Fibroblast of skin of left biceps (primary cell): ENCODE measurements around the gene PPT2.
A peak's percentile ranks its signal among the peaks of the same experiment; 100 is the strongest.

Experiments used
- DNase-seq, 2 experiments: peaks; one replicate each; pipeline ENCODE4 v3.0.0-alpha.2; 2013; ENCODE audit warnings: low read depth in 2 of 2

The PPT2 gene, protein sequence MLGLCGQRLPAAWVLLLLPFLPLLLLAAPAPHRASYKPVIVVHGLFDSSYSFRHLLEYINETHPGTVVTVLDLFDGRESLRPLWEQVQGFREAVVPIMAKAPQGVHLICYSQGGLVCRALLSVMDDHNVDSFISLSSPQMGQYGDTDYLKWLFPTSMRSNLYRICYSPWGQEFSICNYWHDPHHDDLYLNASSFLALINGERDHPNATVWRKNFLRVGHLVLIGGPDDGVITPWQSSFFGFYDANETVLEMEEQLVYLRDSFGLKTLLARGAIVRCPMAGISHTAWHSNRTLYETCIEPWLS

DNA sequence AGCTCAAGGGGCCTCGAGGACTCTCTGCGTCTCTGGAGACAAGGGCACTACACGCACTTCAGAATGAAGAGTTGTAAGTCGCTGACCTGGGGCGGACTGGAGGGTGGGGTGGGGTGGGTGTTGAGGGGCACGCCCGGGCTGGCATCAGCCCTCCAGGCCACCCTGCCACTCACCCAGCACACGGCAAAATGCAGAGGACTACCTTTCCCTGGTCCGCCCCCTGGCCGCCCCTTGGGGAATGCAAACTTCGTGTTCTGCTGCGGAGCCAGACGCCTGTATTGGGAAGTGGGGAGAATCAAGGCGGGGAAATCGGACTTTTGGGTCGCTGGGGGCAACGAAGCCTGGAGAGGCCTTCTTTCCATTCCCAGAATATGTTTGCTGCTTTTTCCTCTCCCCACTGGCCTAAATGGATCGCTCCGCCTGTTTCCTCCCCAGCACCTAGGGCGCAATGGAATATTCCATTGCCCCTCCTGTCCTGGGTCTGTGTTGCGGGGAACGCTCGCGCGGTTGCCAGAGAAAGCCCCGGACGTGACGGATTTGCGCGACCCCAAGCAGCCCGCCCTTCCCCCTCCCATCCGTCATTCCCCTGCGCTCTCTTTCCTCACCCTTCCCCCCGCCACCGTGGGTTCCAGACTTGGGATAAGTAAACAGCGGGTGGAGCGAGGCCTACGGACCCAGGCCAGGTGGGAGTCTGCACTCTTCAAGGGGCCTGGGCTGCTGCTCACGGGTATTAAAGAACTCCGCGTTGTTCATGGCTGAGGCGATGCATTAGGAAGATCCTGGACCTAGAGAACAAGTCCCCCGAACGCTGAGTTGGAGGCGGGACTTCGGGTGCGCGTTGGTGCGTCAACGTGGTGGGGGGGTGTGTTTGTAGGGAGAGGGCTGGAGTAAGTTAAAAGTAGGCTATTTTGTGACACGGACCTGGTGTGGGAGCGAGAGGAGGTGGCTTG lies at the start of gene PPT2:
PPT2 (plus strand) TSS at position 578 of the 950 bp plus-strand sequence. CDS start 454 bp downstream, outside the sequence.
- DNase-seq, result peak; percentile 84 to 86

DNA sequence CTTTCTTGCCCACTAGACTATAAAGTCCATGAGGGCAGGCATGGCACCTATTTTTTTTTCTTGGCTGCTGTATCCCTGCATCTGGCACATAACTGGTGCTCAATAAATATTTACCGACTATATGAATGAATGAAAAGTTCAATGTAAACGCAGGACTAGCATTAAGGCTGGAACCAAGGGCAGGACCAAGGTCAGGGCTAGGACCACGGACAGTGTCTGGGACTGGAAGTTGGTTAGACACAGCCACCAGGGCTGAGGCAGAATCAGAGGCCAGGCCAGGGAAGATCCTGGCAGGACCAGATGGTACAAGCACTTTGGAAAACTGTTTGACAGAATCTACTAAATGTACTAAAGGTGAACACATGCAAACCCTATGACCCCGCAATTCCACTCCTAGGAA lies 48.5 kb upstream of the PPT2 start:
- no peak for DNase-seq

DNA sequence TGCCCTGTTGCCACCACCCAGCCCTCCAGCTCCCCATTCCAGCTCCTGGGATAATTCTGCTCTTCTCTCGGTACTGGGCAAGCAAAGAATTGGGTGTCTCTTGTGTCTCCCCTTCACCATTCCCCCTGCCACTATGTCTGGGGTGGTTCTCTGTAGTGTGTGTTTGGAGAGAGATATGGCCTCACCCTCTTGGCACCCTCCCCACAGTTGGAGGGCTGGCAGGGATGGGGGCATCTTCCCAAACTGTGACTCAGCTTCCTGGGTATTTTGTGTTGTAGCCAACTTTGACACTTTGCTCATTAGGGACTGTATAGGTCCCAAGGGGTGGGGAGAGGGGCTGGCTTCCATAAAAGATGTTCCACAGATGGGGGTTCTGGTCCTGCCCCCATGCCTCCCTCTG lies 46.5 kb upstream of the PPT2 start:
- DNase-seq, result no peak

GRCh38 chr6:32108094-32108627 lies 45.8 kb upstream of the PPT2 start:
- no peak for DNase-seq

DNA sequence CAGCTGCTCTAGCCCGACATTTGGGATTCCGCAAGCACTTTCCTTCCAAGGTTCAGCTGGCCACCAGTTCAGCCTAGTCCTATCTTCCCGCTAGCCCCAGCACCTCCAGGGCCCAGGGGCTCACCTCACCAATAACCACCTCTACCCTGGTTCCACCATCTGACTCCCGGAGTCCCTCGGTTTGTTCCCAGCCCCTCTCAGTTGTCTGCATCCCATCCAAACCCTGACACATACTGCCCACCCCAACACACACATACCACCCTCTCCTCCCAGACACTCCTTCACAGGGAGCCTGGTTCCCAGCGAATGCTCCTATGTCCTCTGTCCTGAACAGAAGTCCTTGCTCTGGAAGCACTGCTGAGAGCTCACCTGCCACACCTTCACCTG lies 45.2 kb upstream of the PPT2 start:
- no peak for DNase-seq

DNA sequence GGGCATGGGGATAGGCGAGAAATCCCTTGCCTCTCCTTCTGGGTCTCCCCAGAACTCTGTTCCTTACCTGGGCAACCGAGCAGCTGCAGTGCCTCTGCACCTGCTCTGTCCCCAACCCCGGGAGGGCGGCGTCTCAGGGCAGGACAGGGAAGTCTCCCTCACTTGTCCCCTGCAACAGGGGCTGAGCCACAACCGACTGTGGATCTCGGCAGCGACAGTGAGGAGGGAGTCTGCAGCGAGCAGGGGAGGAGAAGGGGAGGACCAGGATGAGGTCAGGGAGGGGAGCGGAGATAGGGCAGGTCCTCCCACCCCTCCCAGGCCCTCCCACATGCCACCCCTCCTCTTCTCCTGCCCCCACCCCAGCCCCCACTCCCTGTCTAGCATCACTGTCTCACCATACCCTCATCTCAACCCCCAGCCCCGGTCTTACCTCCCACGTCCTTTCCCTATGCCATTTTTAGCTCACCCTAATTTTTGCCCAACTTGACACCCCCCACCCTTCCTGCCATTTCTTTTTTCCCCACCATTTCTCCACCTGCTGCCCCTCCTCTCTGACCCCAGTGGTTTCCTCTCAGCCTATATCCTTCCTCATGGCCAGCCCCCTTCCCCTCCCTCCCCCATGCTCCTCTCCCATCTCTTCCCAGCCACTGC lies 44.7 kb upstream of the PPT2 start, which contains the start of gene TNXB:
TNXB (minus strand) TSS at position 225 of the 651 bp plus-strand sequence. CDS start 11,140 bp downstream, outside the sequence.
- no peak for DNase-seq

DNA sequence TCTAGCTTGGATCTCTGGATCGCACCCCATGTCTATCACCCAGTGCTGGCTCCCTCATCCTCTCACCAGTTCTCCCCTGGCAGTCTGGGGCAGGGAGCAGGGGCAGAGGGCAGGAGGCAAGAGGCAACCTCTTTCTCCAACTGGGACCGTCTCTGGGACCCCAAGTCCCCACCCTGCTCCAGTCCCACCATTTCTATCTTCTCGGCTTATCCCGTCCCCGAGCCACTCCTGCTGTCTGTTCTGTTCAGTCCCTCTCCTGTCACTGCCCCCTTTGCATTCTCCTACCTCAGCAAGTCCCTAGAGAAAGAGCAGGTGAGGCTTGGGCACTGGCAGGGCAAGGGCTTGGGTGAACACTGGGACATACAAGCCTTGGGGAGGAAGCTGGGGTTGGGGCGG lies 44.2 kb upstream of the PPT2 start:
- DNase-seq, result no peak

GRCh38 chr6:32110632-32111031 lies 43.3 kb upstream of the PPT2 start:
- DNase-seq, result no peak

- no peak for DNase-seq
Measured at GRCh38 chr6:32111424-32112066, 42.4 kb upstream of the PPT2 start.

DNA sequence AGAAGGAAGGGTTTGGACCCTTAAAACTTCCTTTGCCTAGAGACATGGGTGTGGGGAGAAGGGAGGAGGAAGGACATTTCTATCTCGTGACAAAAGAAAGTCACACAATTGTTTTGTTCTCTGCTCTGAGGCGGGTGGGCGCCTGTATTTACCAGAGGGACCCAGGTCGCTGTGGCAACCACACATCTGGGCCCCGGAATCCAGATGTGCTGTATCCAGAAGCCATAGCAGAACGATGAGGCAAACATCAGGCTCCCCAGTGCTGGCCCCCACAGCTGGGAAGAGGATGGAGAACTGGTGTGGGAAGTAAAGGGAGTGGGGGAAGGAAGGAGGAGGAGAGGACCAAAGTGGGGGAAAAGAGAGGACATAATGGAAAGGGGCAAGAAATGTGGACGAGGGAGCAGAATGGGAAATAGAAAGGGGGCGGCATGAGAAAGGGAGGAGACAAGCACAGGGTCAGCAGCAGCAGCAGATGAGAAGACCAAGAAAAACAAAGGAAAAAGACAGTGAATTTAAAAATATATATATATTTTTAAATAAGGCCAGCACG lies 41.4 kb upstream of the PPT2 start:
- DNase-seq, result no peak

GRCh38 chr6:32113386-32114352 lies 40.3 kb upstream of the PPT2 start:
- peak in 1 of 2 experiments; percentile 57 for DNase-seq

DNA sequence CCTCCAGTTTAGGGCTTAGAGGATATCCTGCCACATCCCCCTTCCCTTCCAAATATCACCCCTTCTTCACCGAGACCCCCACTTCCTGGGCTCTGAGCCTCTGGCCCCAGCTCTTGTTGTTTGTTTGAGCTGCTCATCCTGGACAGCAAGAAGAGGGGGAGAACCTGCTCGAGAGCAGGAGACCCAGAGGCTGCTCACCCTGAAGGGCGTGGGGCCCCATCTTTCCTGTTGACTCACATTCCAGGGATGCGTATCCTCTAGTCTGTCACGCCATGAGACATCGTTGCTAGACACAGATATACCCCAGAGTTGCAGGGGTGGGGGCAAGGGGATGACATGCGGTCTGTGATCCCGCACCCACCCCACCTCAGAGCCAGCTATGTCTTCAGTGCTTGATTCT lies 39.1 kb upstream of the PPT2 start:
- DNase-seq, result no peak

DNA sequence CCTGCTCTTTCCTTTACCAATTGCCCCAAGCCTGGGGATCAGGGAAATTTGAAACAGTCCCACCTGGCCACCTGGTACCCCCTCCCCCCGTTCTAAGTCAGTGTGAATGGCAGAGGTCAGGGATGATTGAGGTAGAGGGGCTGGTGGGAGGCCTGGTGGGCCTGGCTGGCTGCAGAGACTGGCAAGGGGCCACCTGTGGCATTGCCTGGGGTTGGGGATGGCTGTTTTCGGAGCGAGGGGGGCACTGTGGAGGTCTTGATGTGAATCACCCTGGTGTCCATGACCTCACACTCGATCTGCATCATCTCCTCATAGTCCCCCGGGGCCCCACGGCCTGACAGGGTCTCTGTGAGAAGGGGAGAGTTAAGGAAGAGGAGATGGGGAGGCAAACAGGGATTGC lies 38.3 kb upstream of the PPT2 start:
- no peak for DNase-seq

DNA sequence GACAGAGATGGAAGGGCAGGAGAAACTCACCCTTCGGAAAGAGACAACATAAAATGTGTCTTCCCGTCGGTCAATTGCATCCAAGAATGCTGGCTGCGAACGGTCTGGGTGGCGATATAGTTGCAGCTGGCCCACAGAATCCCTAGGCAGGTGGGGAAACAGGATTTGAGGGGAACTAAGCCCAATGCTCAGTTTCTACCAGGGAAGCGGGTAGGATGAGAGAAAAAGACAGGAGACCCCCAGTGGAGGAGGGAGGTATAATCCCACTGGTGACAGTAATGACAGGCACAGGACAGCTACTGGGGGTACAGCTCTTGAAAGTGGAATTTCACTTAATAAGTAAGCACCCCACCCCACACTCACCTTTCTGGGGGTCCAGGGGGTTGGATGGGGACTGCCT lies 37.3 kb upstream of the PPT2 start:
- no peak for DNase-seq

DNA sequence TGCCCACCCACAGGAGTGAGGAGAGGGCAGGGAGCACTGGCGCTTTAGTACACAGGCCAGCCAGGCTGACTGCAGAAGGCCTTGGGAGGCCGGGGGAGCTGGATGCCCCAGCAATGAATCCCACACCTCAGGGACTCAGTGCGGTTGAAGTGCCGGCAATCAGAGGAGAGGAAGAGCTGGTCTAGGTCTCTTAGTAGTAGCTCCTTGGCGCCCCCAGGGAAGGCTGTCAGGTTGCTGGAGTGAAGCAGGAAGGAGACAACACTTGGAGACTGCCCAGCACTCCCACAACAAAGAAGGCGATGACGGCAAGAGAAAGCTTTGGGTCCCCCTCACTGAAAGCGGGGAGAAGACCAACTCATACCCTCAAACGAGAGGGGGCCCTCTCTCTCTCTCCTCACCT lies 36.5 kb upstream of the PPT2 start:
- no peak for DNase-seq

DNA sequence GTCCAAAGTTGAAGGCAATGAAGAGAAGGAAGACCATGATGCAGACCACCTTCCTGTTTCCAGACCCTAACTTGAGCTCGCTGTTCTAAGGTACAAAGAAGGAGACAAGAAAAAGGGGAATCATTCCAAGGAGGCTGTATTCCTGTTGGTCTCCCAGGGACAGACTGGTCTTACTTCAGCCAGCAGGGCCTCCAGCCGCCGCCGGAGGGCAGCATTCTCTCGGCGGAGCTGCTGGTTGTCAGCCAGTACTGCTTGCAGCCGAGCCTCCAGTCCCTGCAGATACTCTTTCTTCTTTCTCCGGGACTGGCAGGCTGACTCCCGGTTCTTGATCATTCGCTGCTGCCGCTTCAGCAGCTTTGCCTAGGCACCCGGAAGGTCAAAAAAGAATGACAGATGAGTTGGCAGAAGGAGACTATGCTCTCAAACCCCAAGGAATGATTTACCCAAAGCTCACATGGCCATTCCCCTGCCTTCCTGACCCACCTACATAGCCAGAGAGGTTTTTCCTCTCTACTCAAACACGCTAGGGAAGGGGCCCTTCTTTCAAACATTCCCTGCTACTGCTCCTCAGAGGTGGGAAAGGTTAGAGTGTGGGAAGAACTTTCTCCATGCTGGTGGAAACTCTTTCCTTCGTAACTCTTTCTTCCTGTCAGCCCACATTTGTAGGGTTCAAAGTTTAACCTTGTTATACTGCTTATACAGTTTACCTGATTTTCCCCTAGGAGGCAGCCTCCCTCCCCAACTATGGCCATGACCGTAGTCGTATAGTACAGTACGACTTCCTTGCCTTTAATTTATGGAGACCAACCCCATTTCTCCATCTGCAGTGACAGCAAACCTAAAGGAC lies 34.9 kb upstream of the PPT2 start:
- DNase-seq, result no peak

DNA sequence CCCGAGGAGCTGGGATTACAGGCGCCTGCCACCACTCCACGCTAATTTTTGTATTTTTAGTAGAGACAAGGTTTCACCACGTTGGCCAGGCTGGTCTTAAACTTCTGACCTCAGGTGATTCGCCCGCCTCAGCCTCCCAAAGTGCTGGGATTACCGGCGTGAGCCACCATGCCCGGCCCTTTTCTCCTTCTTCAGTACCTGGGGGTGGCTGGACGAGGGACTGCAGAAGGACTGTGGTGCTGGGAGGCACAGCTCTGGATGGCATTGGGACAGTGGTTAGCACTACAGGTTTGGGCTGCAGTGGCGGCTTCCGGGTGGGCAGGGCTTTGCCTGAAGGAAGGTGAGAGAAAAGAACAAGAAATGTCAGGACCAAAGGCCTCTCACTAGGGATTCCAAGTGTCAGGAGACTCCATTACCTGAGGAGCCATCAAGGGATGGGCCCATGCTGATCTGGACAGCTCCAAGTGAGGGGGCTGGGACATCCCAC lies 33.3 kb upstream of the PPT2 start:
- DNase-seq, result no peak

DNA sequence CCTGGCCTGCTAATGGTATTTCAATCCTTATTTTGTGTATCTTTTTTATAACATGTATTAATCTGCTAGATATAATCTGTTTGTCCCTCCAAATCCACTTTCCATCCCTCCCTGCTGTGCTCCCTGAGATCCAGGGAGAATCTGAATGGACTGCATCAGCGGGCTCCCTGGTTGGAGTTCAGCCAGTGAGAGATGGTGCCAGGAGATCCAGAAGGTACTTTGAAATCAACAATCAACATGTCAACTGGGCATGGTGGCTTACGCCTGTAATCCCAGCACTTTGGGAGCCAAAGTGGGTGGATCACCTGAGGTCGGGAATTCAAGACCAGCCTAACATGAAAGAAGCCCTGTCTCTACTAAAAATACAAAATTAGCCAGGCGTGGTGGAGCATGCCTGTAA lies 30.3 kb upstream of the PPT2 start:
- no peak for DNase-seq

GRCh38 chr6:32126880-32127279 lies 27.1 kb upstream of the PPT2 start:
- no peak for DNase-seq
